ENCODE measurements around the gene PNLIP.

PNLIP gene

DNA sequence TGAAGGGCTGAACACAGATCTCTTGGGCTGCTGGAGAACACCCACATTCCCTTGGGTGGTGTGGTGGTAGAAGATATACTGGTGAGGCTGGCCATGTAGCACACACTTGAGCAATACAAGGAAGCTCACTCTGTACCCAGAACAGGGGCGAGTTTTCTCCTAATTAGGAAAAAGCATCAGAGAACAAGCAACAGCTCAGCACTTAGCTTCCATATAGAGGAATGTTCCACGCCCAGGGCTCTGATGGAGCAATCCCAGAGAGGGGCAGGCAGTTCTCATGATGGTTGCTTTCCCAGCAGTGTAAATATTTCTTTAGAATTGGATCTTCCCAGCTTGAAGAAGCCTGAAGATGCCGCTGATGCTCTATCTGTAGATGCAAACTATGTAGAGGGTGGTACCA, 21.0 kb upstream of the PNLIP start:
- no peak overlapping the region for H3K4me3 ChIP-seq (ENCODE audit: low read depth, low read length)
- no peak for DNase-seq (ENCODE audit: low read depth)
- TF ChIP-seq, protein P1, sequence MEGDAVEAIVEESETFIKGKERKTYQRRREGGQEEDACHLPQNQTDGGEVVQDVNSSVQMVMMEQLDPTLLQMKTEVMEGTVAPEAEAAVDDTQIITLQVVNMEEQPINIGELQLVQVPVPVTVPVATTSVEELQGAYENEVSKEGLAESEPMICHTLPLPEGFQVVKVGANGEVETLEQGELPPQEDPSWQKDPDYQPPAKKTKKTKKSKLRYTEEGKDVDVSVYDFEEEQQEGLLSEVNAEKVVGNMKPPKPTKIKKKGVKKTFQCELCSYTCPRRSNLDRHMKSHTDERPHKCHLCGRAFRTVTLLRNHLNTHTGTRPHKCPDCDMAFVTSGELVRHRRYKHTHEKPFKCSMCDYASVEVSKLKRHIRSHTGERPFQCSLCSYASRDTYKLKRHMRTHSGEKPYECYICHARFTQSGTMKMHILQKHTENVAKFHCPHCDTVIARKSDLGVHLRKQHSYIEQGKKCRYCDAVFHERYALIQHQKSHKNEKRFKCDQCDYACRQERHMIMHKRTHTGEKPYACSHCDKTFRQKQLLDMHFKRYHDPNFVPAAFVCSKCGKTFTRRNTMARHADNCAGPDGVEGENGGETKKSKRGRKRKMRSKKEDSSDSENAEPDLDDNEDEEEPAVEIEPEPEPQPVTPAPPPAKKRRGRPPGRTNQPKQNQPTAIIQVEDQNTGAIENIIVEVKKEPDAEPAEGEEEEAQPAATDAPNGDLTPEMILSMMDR (IDR thresholded peaks at IDR 0.05; ENCODE audit: low read depth, low read length, missing control alignments): no peak
- in situ Hi-C loops (cut with HindIII; ENCODE audit: low sequenced_read_pairs): no loop called here

DNA sequence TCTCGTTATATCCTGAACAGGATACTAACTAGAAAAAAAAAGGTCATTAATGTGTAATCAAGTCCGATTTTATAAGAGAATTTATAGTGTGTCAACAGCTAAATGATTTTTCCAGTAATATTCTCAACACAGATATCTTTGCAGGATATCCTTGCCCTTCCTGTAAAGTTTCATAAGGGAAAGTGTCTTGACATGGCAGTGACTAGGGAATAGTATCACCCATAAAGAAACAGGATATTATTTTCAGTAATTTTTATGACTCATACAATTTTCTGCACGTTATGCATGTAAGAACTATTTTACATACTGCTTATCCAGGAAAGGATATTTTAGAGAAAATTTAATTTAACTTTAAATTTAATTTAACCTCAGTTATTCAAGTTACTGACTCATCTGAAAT, 19.5 kb upstream of the PNLIP start:
- TF ChIP-seq, protein P1 (IDR thresholded peaks at IDR 0.05; ENCODE audit: low read depth, low read length, missing control alignments): no peak
- in situ Hi-C loops (cut with HindIII; ENCODE audit: low sequenced_read_pairs): no loop called here

DNA sequence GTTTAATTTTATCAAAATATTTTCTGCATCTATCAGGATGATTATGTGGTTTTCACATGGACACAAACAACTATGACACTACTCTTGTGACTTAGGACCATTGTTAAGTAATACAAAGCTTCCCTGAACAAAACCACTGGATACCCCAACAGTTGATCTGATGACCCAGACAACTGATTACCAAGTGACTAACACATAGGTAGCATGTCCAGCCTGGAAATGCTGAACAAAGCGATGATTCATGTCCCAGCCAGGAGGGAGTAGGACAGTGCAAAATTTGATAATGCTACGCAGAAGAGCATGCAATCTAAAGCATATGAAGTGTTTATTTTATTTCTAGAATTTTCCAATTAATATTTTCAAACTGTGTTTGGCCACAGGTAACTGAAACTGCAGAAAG, 8.9 kb upstream of the PNLIP start:
- in situ Hi-C loops (cut with HindIII; ENCODE audit: low sequenced_read_pairs): no loop called here
- TF ChIP-seq, protein P1 (IDR thresholded peaks at IDR 0.05; ENCODE audit: low read depth, low read length, missing control alignments): no peak
- no peak overlapping the region for H3K4me3 ChIP-seq (ENCODE audit: low read depth, low read length)
- DNase-seq (ENCODE audit: low read depth): no peak

More for the DNA sequence above, 19.5 kb upstream of the PNLIP start:
- H3K4me3 ChIP-seq (ENCODE audit: low read depth, low read length): no peak overlapping the region
- DNase-seq (ENCODE audit: low read depth): no peak

DNA sequence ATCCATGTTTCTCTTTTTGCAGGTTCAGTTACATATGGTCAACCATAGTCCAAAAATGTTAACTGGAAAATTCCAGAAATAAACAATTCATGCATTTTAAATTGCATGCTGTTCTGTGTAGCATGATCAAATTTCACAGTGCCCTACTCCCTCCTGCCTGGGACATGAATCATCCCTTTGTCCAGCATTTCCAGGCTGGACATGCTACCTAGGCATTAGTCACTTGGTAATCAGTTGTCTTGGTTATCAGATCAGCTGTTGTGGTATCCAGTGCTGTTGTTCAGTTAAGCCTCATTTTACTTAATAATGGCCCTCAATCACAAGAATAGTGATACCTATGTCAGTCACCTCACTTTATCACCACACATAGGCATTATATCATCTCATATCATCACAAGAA, 7.3 kb upstream of the PNLIP start:
- in situ Hi-C loops (cut with HindIII; ENCODE audit: low sequenced_read_pairs): no loop called here
- TF ChIP-seq, protein P1 (IDR thresholded peaks at IDR 0.05; ENCODE audit: low read depth, low read length, missing control alignments): no peak
- no peak overlapping the region for H3K4me3 ChIP-seq (ENCODE audit: low read depth, low read length)
- DNase-seq (ENCODE audit: low read depth): peak; percentile 19

DNA sequence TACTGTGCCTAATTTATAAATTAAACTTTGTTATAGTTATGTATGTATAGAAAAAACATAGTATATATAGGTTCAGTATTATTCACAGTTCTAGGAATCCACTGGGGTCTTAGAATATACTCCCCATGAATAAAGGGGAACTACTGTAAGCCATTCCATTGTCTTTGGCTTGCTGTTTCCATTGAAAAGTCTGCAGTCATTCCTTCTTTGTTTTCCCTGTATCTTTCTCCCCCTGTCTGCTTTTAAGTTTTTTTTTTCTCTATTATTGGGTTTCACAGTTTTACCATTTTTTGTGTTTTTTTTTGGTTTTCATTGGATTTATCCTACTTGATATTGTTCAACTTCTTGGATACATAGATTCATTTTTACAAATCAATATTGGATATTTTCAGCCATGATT, 6.7 kb upstream of the PNLIP start:
- DNase-seq (ENCODE audit: low read depth): no peak
- TF ChIP-seq, protein P1 (IDR thresholded peaks at IDR 0.05; ENCODE audit: low read depth, low read length, missing control alignments): no peak
- in situ Hi-C loops (cut with HindIII; ENCODE audit: low sequenced_read_pairs): no loop called here
- no peak overlapping the region for H3K4me3 ChIP-seq (ENCODE audit: low read depth, low read length)

DNA sequence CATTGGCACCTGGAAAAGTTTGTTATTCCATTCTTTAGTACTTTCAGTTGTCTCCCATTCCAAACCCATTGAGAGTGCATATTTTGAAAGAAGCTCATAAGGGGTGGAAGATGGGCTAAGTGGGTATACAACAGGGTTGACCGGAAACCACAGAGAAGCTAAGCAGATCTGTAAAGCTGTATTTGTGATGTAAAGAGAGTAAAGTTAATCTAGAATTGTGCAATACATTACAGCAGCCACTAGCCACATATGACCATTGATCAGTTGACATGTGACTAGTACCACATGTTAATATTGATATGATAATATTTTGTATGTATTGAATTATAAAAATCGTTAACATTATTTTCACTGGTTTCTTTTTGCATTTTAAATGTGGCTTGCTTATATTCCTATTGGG, 4.9 kb upstream of the PNLIP start:
- TF ChIP-seq, protein P1 (IDR thresholded peaks at IDR 0.05; ENCODE audit: low read depth, low read length, missing control alignments): no peak
- H3K4me3 ChIP-seq (ENCODE audit: low read depth, low read length): no peak overlapping the region
- in situ Hi-C loops (cut with HindIII; ENCODE audit: low sequenced_read_pairs): no loop called here
- DNase-seq (ENCODE audit: low read depth): no peak

All from astrocyte of the cerebellum (primary cell).